Psoas muscle (tissue), 8 donors: ENCODE results near the gene KIF17. TPM values are rescaled to one million over a fixed set of nuclear protein-coding genes. Genes with fewer than 3 reads are reported as not detected.

Source experiments
- ATAC-seq, 4 donors: fragments of 200-7000 bp; cut with Tn5 transposase; one replicate each; pipeline ENCODE4 v1.9.1; 2020; ENCODE audit warnings: moderate library complexity in 3 of 4, mild to moderate bottlenecking in 2 of 4
- DNase-seq, 2 donors: peaks; one replicate each; pipeline ENCODE4 v3.0.0-alpha.2; 2020
- H3K27ac ChIP-seq: fragments of 200-600 bp; one replicate; pipeline ENCODE4 v1.8.0; 2022
- H3K27me3 ChIP-seq, 3 donors: fragments of 200-600 bp in 1 of 3; one replicate each; pipeline versions ENCODE4 v1.6.1 to v1.8.0; 2013 to 2022; ENCODE audit warnings: low read length in 2 of 3, mild to moderate bottlenecking in 2 of 3, moderate library complexity in 1 of 3; ENCODE audit not compliant: insufficient read depth in 3 of 3
- H3K36me3 ChIP-seq, 2 donors: fragments of 200-600 bp in 1 of 2; one replicate each; pipeline versions ENCODE4 v1.6.1 to v1.8.0; 2013 to 2022; ENCODE audit warnings: low read depth in 1 of 2, mild to moderate bottlenecking in 1 of 2, moderate library complexity in 1 of 2; ENCODE audit not compliant: insufficient read depth in 1 of 2
- H3K4me1 ChIP-seq: fragments of 200-600 bp; one replicate; pipeline ENCODE4 v1.8.0; 2022
- H3K4me3 ChIP-seq: fragments of 200-600 bp; one replicate; pipeline ENCODE4 v1.8.0; 2022; ENCODE audit warnings: mild to moderate bottlenecking
- H3K9me3 ChIP-seq: fragments of 200-600 bp; one replicate; pipeline ENCODE4 v1.8.0; 2022
- CTCF ChIP-seq: fragments of 200-600 bp; IDR thresholded peaks from one replicate; pipeline ENCODE4 v1.8.0; 2022; ENCODE audit warnings: antibody characterized with exemption
- WGBS, 3 donors: extraction: QIAGEN DNeasy Blood & Tissue Kit; methylation state at CpG; one replicate each; pipeline versions ENCODE4 v1.1.6 to v1.1.7; 2013; 5-methylcytosine and 5-hydroxymethylcytosine counted together
- intact Hi-C, 2 donors: fragments of 100-400 bp; cut with DNase I; formaldehyde crosslinking; loops; one replicate each; pipeline versions ENCODE4 v1.11.0 to v1.14.2; 2022
- polyA plus RNA-seq, 3 donors: library from polyadenylated mRNA; stranded (reverse); fragments of 200-250 nt; gene quantifications; one replicate each; pipeline ENCODE4 v1.2.3, GENCODE V29; 2013
- total RNA-seq, 4 donors: library from RNA; stranded (reverse); fragmentation: NEBNext Ultra II Directional in 2 of 4; extraction: Animal tissue kit (Norgen Biotek cat#: 25700) in 2 of 4; gene quantifications; one replicate each; pipeline versions ENCODE4 v1.2.1 to v1.2.4, GENCODE V29; 2021 to 2023
- donor health status: healthy with polysubstance abuse.
- donor health status: DM: no; HTN: no; CAD: no; lungs with moderate emphysema.
- donor health status: Bipolar disorder and iron deficiency.
- donor health status: healthy.
- donor health status: DM: yes; HTN: yes; CAD: no.
- donor health status: DM: no; HTN: no; CAD: no.
- donor health status: DM: no; HTN: no; CAD: no.
- donor health status: DM: yes; HTN: yes; CAD: no.

The KIF17 gene
- total and polyA plus RNA-seq, 7 donors: 1.1 to 3.4 (median 1.5) TPM

- Histone ChIP-seq H3K27me3 (peaks cover 0 to 18% (median 1%) of the 10 kb centered on the region in 3 donors), H3K27ac (no peak overlapping the region), H3K9me3 (no peaks in the 10 kb centered on the region), H3K36me3 (no peaks in the 10 kb centered on the region), H3K4me1 (peaks cover 8% of the 10 kb centered on the region), H3K4me3 (no peak overlapping the region)
- intact Hi-C loops: no loop called here
- no peak for TF ChIP-seq CTCF
- 66 to 81% (median 75%) methylated on average over 9 of the region's 9 CpGs for WGBS, 3 donors
- DNase-seq (no peak), ATAC-seq (no peak)
These were observed 10.8 kb upstream of the KIF17 start for GRCh38 chr1:20728371-20729154.

- 51 to 69% (median 56%) methylated on average over 13 of the region's 13 CpGs for WGBS, 3 donors
- no peak overlapping the region for H3K4me3 ChIP-seq
- H3K27ac ChIP-seq: no peak overlapping the region
- peaks cover 6% of the 10 kb centered on the region for H3K4me1 ChIP-seq
- TF ChIP-seq CTCF: no peak
- intact Hi-C loops: no loop called here
- ATAC-seq (no peak), DNase-seq (no peak)
- H3K9me3 ChIP-seq: no peaks in the 10 kb centered on the region
- peaks cover 0 to 18% (median 1%) of the 10 kb centered on the region in 3 donors for H3K27me3 ChIP-seq
- no peaks in the 10 kb centered on the region for H3K36me3 ChIP-seq
These were observed 10.0 kb upstream of the KIF17 start for GRCh38 chr1:20727746-20728316.

GRCh38 chr1:20726932-20727745, 9.3 kb upstream of the KIF17 start:
- Histone ChIP-seq H3K27me3 (peaks cover 0 to 18% (median 1%) of the 10 kb centered on the region in 3 donors), H3K27ac (no peak overlapping the region), H3K4me1 (no peaks in the 10 kb centered on the region), H3K9me3 (no peaks in the 10 kb centered on the region), H3K36me3 (no peaks in the 10 kb centered on the region), H3K4me3 (no peak overlapping the region)
- DNase-seq (no peak), ATAC-seq (no peak)
- intact Hi-C loops: no loop called here
- 90 to 92% (median 90%) methylated on average over 15 to 17 of the region's 17 CpGs for WGBS, 3 donors
- TF ChIP-seq CTCF: no peak

- TF ChIP-seq CTCF: no peak
- ATAC-seq: no peak
- Histone ChIP-seq H3K9me3 (no peaks in the 10 kb centered on the region), H3K4me3 (no peak overlapping the region), H3K36me3 (no peaks in the 10 kb centered on the region), H3K4me1 (no peaks in the 10 kb centered on the region), H3K27ac (no peak overlapping the region), H3K27me3 (peaks cover 0 to 18% (median 1%) of the 10 kb centered on the region in 3 donors)
- 88 to 91% (median 88%) methylated on average over 23 to 25 of the region's 25 CpGs for WGBS, 3 donors
- DNase-seq: no peak
- intact Hi-C loops: no loop called here
These were observed 8.5 kb upstream of the KIF17 start for GRCh38 chr1:20726118-20726911.
